GM23338 (cell line): ENCODE results near the gene RPE. TPM values are rescaled to one million over a fixed set of nuclear protein-coding genes. Genes with fewer than 3 reads are reported as not detected.

ENCODE experiments used
- ATAC-seq: fragments of 200-7000 bp; cut with Tn5 transposase; 3 replicates; pipeline ENCODE4 v1.9.1; 2020
- DNase-seq: peaks from one replicate; pipeline ENCODE4 v3.0.0-alpha.2; 2015; ENCODE audit warnings: low spot score
- H2AFZ ChIP-seq: fragments of 200-600 bp; sonication (generic); 2 replicates; pipeline ENCODE4 v1.8.0; 2016; ENCODE audit warnings: antibody characterized with exemption, mild to moderate bottlenecking, moderate library complexity
- H3F3A ChIP-seq: fragments of 200-600 bp; sonication (generic); replicated peaks from 2 replicates; pipeline ENCODE4 v1.8.0; 2017; ENCODE audit warnings: antibody characterized with exemption, mixed run types, low read depth
- H3K27ac ChIP-seq: fragments of 200-600 bp; sonication (generic); 2 replicates; pipeline ENCODE4 v1.6.1; 2016; ENCODE audit warnings: low read depth
- H3K27me3 ChIP-seq: fragments of 200-600 bp; sonication (generic); 2 replicates; pipeline ENCODE4 v1.8.0; 2016; ENCODE audit warnings: mild to moderate bottlenecking, mixed run types, moderate library complexity; ENCODE audit not compliant: insufficient read depth
- H3K36me3 ChIP-seq: fragments of 200-600 bp; sonication (generic); 2 replicates; pipeline ENCODE4 v1.8.0; 2016; ENCODE audit warnings: mild to moderate bottlenecking; ENCODE audit not compliant: insufficient read depth
- H3K4me1 ChIP-seq: fragments of 200-600 bp; sonication (generic); 2 replicates; pipeline ENCODE4 v1.8.0; 2016; ENCODE audit warnings: mild to moderate bottlenecking, moderate library complexity; ENCODE audit not compliant: insufficient read depth
- H3K4me2 ChIP-seq: fragments of 200-600 bp; sonication (generic); 2 replicates; pipeline ENCODE4 v1.7.1; 2017; ENCODE audit warnings: mixed run types
- H3K4me3 ChIP-seq: fragments of 200-600 bp; sonication (generic); 2 replicates; pipeline ENCODE4 v1.6.1; 2016; ENCODE audit warnings: mixed run types
- H3K79me2 ChIP-seq: fragments of 200-600 bp; sonication (generic); replicated peaks from 2 replicates; pipeline ENCODE4 v1.8.0; 2017; ENCODE audit warnings: mild to moderate bottlenecking; ENCODE audit not compliant: insufficient read depth
- H3K9me2 ChIP-seq: fragments of 200-600 bp; sonication (generic); 2 replicates; pipeline ENCODE4 v1.8.0; 2017; ENCODE audit not compliant: insufficient read depth
- H4K20me1 ChIP-seq: fragments of 200-600 bp; sonication (generic); replicated peaks from 2 replicates; pipeline ENCODE4 v1.8.0; 2017; ENCODE audit warnings: mild to moderate bottlenecking; ENCODE audit not compliant: insufficient read depth
- H3K27ac Mint-ChIP-seq: 2 replicates; pipeline ENCODE4 v1.8.0; 2020; ENCODE audit warnings: inconsistent platforms, mild to moderate bottlenecking, moderate library complexity, mixed read lengths
- H3K27me3 Mint-ChIP-seq: 3 replicates; pipeline ENCODE4 v1.8.0; 2022; ENCODE audit warnings: low read depth, mild to moderate bottlenecking, moderate library complexity, mixed read lengths, inconsistent platforms; ENCODE audit not compliant: insufficient read depth, poor library complexity
- H3K36me3 Mint-ChIP-seq: 3 replicates; pipeline ENCODE4 v1.8.0; 2021; ENCODE audit warnings: low read depth, mild to moderate bottlenecking, inconsistent platforms, moderate library complexity, mixed read lengths
- H3K4me1 Mint-ChIP-seq: 3 replicates; pipeline ENCODE4 v1.8.0; 2020; ENCODE audit warnings: mild to moderate bottlenecking, inconsistent platforms, mixed read lengths
- H3K4me3 Mint-ChIP-seq: 3 replicates; pipeline ENCODE4 v1.8.0; 2021; ENCODE audit warnings: moderate library complexity, mild to moderate bottlenecking, inconsistent platforms, mixed read lengths
- H3K9me3 Mint-ChIP-seq: 3 replicates; pipeline ENCODE4 v1.8.0; 2020; ENCODE audit warnings: moderate library complexity, mild to moderate bottlenecking, inconsistent platforms, mixed read lengths
- CREB1 ChIP-seq: fragments of 250-450 bp; sonication (Bioruptor Pico); IDR thresholded peaks from 2 replicates; pipeline ENCODE4 v1.5.0; 2020; ENCODE audit warnings: low read depth, mild to moderate bottlenecking, moderate library complexity
- EZH2 ChIP-seq: fragments of 200-600 bp; sonication (generic); IDR thresholded peaks from one replicate; pipeline ENCODE4 v1.8.0; 2017; ENCODE audit warnings: antibody characterized with exemption, mild to moderate bottlenecking, low read depth; ENCODE audit not compliant: unreplicated experiment
- JUNB ChIP-seq: IDR thresholded peaks from one replicate; pipeline ENCODE4 v1.6.1; 2016; ENCODE audit warnings: antibody characterized with exemption; ENCODE audit not compliant: unreplicated experiment
- NANOG ChIP-seq: IDR thresholded peaks from 2 replicates; pipeline ENCODE4 v1.6.1; 2016; ENCODE audit warnings: antibody characterized with exemption, borderline replicate concordance
- POLR2AphosphoS5 ChIP-seq: IDR thresholded peaks from 2 replicates; pipeline ENCODE4 v1.6.1; 2016; ENCODE audit warnings: antibody characterized with exemption, low read depth
- STAT1 ChIP-seq: IDR thresholded peaks from one replicate; pipeline ENCODE4 v1.6.1; 2016; ENCODE audit warnings: antibody characterized with exemption; ENCODE audit not compliant: unreplicated experiment
- ZNF114 ChIP-seq: fragments of 250-450 bp; sonication (Bioruptor Pico); IDR thresholded peaks from 2 replicates; pipeline ENCODE4 v1.5.0; 2020; ENCODE audit warnings: mild to moderate bottlenecking, moderate library complexity
- ZNF331 ChIP-seq: fragments of 250-450 bp; sonication (Bioruptor Pico); IDR thresholded peaks from 2 replicates; pipeline ENCODE4 v1.5.0; 2020; ENCODE audit warnings: low read depth, mild to moderate bottlenecking, moderate library complexity
- polyA plus RNA-seq: library from polyadenylated mRNA; unstranded; fragments of >200 nt; fragmentation: Nextera tagmentation; extraction: Ambion mirVana; gene quantifications from 2 replicates; pipeline ENCODE4 v1.2.1, GENCODE V29; 2016
- total RNA-seq: library from RNA; depleted of rRNA; stranded (reverse); fragments of >200 nt; shearing (Covaris generic); gene quantifications from 2 replicates; pipeline ENCODE4 v1.2.3, GENCODE V29; 2014
- TF ChIP-seq, protein P1 (sequence below): fragments of 250-450 bp; sonication (Bioruptor Pico); IDR thresholded peaks from 2 replicates; pipeline ENCODE4 v1.5.0; 2020; ENCODE audit warnings: mild to moderate bottlenecking, moderate library complexity
- TF ChIP-seq, protein P2 (sequence below): IDR thresholded peaks from 2 replicates; pipeline ENCODE4 v1.6.1; 2016; ENCODE audit warnings: antibody characterized with exemption

The RPE gene
- total and polyA plus RNA-seq, 2 experiments from 2014 or later = 43.1 to 79.1 TPM

DNA sequence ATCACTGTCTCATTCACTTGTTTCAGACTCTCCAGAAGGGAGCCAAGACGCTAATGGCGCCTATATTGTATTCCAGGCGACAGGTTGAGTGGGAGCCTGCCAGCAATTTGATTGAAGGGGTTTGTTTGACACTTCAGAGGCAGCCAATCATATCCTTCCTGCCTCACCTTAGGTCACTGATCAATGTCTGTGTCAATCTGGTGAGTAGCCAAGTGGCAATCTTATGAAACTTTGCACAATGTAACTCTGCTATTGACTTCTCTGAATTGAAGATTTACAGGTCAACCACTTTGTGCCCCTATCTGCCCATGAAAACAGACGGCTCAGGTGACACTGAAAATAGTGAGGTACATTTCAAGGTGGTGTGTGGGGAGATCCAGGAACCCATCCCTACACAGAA is 32.7 kb upstream of the RPE start (continued):
- TF ChIP-seq, protein P1, sequence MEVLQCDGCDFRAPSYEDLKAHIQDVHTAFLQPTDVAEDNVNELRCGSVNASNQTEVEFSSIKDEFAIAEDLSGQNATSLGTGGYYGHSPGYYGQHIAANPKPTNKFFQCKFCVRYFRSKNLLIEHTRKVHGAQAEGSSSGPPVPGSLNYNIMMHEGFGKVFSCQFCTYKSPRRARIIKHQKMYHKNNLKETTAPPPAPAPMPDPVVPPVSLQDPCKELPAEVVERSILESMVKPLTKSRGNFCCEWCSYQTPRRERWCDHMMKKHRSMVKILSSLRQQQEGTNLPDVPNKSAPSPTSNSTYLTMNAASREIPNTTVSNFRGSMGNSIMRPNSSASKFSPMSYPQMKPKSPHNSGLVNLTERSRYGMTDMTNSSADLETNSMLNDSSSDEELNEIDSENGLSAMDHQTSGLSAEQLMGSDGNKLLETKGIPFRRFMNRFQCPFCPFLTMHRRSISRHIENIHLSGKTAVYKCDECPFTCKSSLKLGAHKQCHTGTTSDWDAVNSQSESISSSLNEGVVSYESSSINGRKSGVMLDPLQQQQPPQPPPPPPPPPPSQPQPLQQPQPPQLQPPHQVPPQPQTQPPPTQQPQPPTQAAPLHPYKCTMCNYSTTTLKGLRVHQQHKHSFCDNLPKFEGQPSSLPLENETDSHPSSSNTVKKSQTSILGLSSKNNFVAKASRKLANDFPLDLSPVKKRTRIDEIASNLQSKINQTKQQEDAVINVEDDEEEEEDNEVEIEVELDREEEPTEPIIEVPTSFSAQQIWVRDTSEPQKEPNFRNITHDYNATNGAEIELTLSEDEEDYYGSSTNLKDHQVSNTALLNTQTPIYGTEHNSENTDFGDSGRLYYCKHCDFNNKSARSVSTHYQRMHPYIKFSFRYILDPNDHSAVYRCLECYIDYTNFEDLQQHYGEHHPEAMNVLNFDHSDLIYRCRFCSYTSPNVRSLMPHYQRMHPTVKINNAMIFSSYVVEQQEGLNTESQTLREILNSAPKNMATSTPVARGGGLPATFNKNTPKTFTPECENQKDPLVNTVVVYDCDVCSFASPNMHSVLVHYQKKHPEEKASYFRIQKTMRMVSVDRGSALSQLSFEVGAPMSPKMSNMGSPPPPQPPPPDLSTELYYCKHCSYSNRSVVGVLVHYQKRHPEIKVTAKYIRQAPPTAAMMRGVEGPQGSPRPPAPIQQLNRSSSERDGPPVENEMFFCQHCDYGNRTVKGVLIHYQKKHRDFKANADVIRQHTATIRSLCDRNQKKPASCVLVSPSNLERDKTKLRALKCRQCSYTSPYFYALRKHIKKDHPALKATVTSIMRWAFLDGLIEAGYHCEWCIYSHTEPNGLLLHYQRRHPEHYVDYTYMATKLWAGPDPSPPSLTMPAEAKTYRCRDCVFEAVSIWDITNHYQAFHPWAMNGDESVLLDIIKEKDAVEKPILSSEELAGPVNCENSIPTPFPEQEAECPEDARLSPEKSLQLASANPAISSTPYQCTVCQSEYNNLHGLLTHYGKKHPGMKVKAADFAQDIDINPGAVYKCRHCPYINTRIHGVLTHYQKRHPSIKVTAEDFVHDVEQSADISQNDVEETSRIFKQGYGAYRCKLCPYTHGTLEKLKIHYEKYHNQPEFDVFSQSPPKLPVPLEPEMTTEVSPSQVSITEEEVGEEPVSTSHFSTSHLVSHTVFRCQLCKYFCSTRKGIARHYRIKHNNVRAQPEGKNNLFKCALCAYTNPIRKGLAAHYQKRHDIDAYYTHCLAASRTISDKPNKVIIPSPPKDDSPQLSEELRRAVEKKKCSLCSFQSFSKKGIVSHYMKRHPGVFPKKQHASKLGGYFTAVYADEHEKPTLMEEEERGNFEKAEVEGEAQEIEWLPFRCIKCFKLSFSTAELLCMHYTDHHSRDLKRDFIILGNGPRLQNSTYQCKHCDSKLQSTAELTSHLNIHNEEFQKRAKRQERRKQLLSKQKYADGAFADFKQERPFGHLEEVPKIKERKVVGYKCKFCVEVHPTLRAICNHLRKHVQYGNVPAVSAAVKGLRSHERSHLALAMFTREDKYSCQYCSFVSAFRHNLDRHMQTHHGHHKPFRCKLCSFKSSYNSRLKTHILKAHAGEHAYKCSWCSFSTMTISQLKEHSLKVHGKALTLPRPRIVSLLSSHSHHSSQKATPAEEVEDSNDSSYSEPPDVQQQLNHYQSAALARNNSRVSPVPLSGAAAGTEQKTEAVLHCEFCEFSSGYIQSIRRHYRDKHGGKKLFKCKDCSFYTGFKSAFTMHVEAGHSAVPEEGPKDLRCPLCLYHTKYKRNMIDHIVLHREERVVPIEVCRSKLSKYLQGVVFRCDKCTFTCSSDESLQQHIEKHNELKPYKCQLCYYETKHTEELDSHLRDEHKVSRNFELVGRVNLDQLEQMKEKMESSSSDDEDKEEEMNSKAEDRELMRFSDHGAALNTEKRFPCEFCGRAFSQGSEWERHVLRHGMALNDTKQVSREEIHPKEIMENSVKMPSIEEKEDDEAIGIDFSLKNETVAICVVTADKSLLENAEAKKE (CRISPR knock-in tag) = no peak
- TF ChIP-seq STAT1 (no peak), CREB1 (CRISPR knock-in tag) (no peak), ZNF331 (CRISPR knock-in tag) (no peak), NANOG (no peak), ZNF114 (CRISPR knock-in tag) (no peak), EZH2 (no peak), POLR2AphosphoS5 (no peak)

DNA sequence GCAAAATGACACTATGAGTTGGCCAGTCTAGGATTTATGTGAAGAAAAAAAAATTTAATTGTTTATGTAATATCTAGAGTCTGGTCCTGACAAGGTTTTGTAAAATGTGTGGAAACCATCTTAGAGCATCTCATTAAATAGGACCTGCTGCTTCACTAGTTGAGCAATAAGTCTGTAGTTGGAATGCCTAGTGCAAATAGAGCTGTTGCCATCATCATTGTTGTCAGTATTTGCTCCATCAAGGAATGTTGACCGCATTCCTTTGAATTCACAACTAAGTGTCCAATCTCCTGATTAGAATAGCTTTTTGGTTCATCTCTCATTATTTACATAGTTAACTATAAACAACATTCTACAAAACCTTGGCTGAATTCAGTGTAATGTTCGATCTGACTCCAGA is 32.2 kb upstream of the RPE start:
- Histone ChIP-seq H3K9me2 (no peaks in the 10 kb centered on the region), H3K4me3 (no peak overlapping the region), H4K20me1 (no peaks in the 10 kb centered on the region), H3K4me1 (no peaks in the 10 kb centered on the region), H3K27ac (no peak overlapping the region), H3K36me3 (no peaks in the 10 kb centered on the region), H3F3A (no peaks in the 10 kb centered on the region), H3K27me3 (no peaks in the 10 kb centered on the region), H3K79me2 (no peaks in the 10 kb centered on the region), H3K4me2 (no peak overlapping the region), H2AFZ (no peak overlapping the region)
- H3K27me3 Mint-ChIP-seq = peaks cover 2% of the 10 kb centered on the region
- H3K27ac Mint-ChIP-seq = no peak overlapping the region
- no peaks in the 10 kb centered on the region for H3K4me1 Mint-ChIP-seq
- no peak for ATAC-seq
- H3K9me3 Mint-ChIP-seq = no peaks in the 10 kb centered on the region
- no peak overlapping the region for H3K4me3 Mint-ChIP-seq
- no peaks in the 10 kb centered on the region for H3K36me3 Mint-ChIP-seq
- no peak for DNase-seq
- TF ChIP-seq, protein P1 (CRISPR knock-in tag) = no peak
- TF ChIP-seq NANOG (no peak), JUNB (no peak)
- TF ChIP-seq, protein P2, sequence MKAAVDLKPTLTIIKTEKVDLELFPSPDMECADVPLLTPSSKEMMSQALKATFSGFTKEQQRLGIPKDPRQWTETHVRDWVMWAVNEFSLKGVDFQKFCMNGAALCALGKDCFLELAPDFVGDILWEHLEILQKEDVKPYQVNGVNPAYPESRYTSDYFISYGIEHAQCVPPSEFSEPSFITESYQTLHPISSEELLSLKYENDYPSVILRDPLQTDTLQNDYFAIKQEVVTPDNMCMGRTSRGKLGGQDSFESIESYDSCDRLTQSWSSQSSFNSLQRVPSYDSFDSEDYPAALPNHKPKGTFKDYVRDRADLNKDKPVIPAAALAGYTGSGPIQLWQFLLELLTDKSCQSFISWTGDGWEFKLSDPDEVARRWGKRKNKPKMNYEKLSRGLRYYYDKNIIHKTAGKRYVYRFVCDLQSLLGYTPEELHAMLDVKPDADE = no peak
